Measurements from ENCODE around the gene MRPS5. TPM values are rescaled to one million over a fixed set of nuclear protein-coding genes. Genes with fewer than 3 reads are reported as not detected.
A peak's percentile ranks its signal among the peaks of the same experiment; 100 is the strongest.
"Not testable (repeated sequence)": the region's sequence is repeated elsewhere in the genome, so short reads cannot be mapped to it uniquely, and the experiment has no call there.

MRPS5 gene
- total RNA-seq, 2 donors from 2014 or later = 32.2 to 33.7 TPM

DNA sequence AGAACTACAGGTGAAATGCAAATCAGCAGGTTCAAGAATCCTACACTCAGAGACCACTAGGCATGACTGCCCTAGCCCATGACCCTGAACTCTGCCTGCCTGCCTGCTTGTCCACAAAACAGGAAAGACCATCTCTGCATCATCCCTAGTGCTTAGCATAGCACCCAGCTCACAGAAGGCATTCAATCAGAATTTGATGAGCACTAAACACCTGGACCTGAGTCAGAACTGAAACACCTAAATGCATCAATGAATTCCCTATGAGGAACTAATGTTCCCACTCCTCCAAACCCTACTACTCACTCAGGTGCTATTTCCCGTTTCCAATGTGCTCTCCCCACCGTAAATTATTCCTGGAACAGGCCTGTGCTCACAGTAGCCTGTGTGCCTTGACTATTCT, 21.7 kb downstream of the MRPS5 start:
- intact Hi-C loops (cut with DNase I) = no loop called here
- no peak for DNase-seq (ENCODE audit: low spot score)

- intact Hi-C loops (cut with DNase I); DNase-seq (ENCODE audit: low spot score): not testable (repeated sequence)
These were observed 23.3 kb downstream of the MRPS5 start for GRCh38 chr2:95098273-95098672.

DNA sequence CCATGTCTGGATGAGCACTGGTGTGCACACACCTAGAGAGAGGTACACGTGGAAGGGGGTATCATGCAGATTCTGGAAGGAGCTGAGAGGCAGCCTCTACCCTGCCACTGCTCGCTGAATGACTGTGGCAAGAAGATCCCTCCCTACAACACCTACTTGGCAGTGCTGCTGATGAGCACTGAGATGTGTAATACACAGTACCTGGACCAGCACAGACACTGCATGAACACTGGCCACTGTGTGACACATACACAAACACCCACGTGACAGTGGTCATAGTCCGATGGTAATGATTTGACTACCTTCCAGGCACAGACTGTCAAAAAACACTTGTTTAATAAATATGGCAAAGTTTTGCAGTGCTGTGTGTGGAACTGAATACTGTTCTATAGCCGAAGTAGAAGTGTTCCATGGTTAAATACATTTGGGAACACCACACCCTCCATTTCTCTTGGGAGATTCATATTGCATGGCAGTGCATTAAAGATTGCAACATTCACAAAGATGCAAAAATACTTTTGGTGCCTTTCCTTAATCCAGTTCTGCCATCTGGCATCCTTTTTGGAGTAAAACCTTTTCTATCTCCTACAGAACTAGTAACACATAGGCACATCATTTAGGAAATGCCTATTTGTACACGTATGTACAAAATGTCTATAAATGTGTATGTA, 29.6 kb downstream of the MRPS5 start:
- DNase-seq (ENCODE audit: low spot score) = no peak
- intact Hi-C loops (cut with DNase I) = no loop called here

GRCh38 chr2:95087379-95087778, 34.2 kb downstream of the MRPS5 start:
- intact Hi-C loops (cut with DNase I) = no loop called here
- no peak for DNase-seq (ENCODE audit: low spot score)

DNA sequence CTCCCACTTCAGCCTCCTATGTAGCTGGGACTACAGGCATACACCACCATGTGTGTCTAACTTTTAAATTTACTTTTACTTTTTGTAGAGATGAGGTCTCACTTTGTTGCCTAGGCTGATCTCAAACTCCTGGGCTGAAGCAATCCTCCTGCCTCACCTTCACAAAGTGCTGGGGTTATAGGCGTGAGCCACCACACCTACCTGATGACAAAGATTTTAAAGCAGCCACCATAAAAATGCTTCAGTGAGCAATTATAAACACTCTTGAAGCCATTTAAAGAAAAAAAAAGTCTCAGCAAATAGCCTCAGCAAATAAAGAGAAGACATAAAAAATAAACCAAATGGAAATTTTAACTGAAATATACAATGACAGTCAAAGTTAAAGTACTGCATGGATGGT, 35.6 kb downstream of the MRPS5 start:
- intact Hi-C loops (cut with DNase I) = no loop called here

GRCh38 chr2:95082477-95082876, 39.1 kb downstream of the MRPS5 start:
- intact Hi-C loops (cut with DNase I) = no loop called here
- no peak for DNase-seq (ENCODE audit: low spot score)

More for the DNA sequence above, 35.6 kb downstream of the MRPS5 start:
- DNase-seq (ENCODE audit: low spot score) = no peak

GRCh38 chr2:95079199-95079683, 42.4 kb downstream of the MRPS5 start:
- intact Hi-C loops (cut with DNase I) = no loop called here
- DNase-seq (ENCODE audit: low spot score) = no peak

- intact Hi-C loops (cut with DNase I) = no loop called here
- DNase-seq (ENCODE audit: low spot score) = no peak
These were observed 43.6 kb downstream of the MRPS5 start for GRCh38 chr2:95077861-95078603.

GRCh38 chr2:95077530-95077825, 44.1 kb downstream of the MRPS5 start:
- DNase-seq (ENCODE audit: low spot score) = no peak
- intact Hi-C loops (cut with DNase I) = no loop called here

DNA sequence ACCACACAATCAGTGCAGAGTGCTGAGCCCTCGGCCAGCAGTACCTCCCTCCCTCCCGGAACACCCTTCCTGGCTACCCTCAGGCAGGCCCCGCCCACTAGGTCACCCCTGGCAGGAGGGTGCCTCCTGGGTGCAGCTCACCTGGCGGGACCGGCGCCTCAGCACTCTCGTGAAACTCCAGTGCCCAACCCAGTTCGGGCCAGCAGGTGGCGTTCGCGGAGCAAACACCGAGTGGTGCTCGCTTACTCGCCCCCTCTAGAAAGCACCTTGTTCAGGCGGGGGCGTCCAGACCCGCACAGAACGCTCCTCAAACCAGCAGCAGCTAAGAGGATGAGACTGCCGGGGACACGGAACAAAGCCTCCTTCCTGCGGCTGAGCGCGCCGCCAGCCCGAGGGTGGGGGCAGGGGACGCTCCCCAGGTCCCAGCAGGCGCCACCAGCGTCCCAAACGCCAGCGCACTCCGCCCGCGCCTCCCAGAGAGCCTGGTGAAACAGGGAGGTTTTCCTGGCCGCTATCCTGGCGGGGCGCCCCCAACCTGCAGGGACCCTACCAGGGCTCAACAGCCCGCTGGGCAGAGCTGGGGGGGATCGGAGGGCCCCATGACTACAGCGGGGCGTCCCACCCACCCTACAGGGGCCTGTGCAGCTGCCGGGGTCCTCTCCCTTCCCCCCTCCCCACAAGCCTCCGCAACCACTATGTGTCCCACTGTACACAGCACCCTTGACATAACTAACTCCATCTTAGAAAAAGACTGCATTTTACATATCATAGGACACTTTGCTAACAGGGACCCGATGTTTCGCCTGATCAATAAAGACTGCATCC, 44.7 kb downstream of the MRPS5 start:
- DNase-seq (ENCODE audit: low spot score) = peak; percentile 89
- intact Hi-C loops (cut with DNase I) = no loop called here

DNA sequence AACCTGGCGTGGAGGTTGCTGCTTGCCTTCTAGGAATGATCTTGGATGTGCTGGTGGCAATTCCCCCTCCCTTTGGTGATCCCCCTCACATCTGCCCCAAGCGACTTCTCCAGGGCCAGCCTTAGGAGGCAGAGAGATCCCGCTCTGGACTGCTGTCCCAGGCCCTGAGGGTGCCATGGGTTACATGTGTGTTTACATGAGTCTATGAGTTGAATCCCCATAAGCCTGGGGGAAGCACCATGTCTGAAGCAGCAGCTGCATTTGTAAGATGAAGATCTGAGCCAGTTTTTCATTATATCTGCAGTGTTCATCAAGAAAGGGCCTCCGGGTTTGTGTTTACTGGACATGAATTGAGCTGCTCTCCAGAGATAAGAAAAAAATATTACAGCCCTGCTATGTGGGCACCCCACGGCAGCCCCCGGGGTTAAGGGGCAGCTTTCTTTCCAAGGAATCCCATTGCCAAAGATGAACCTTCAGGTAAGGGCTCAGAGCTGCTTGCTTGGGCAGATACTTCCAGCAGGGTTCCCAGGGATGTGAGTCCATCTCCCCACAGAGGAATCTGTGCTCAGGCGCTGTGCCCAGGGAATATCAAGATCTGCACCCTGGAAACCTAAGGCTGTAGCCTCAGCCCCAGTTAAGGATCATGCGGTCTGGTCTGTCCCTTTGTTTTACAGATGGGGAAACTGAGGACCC, 46.0 kb downstream of the MRPS5 start:
- no peak for DNase-seq (ENCODE audit: low spot score)
- intact Hi-C loops (cut with DNase I) = no loop called here

GRCh38 chr2:95074663-95075439, 46.8 kb downstream of the MRPS5 start:
- DNase-seq (ENCODE audit: low spot score) = no peak
- intact Hi-C loops (cut with DNase I) = no loop called here

DNA sequence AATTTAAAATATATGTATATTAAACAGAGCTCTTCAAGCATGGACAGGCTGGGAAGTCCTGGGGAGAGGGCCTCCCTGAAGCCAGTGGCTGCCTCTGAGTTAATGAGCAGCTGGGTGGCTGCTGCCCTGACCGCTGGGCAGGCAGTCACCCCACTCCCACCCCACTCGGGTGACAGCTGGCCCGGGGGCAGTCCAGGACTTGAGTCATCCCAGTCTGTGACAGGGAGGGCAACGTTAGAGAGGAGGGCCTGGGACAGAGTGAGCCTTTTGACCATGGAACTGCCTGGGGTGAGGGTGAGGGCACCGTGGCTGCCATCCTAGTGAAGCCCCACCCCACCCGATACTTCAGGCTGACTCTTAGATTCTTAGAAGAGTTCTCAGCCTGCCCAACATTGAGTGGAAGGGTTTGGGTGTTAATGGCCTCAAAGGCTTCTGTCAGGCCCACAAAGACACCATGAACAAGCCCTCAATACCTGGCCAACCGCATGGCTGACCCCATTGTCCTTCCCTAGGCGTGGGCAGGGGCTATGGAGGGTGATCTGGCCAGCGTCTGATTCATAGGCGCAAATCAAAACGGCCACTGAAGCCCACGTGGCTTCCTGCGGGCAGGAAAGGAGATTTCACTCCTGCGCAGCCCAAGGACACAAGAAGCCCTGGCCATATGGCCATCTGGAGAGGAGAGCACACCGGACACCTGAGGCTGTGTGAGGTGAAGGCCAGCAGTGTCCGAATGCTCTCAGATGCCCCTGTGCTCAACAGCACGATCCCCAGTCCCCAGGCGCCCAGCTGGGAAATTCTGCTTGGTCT, 47.5 kb downstream of the MRPS5 start:
- intact Hi-C loops (cut with DNase I) = no loop called here
- DNase-seq (ENCODE audit: low spot score) = peak; percentile 50

DNA sequence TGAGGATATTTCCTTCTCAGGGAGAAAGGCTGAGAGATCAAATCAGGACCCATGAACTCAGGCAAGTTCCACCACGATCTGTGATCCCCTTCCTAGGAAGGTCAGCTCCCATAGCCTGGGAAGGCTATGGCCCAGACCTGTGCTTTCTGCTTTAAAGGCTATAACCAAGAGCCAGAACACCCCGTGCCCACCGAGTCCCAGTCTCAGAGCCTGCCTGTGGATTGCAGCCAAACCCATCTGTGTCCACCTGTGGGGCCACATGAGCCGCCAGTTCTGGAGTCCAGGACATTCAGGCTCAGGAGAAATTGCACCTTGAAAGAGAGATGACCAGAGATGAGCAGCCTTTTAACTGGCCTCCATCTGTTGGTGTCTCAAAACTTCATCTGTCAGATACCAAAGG, 49.2 kb downstream of the MRPS5 start:
- intact Hi-C loops (cut with DNase I) = no loop called here
- DNase-seq (ENCODE audit: low spot score) = peak; percentile 40

GRCh38 chr2:95071856-95072255, 49.8 kb downstream of the MRPS5 start:
- no peak for DNase-seq (ENCODE audit: low spot score)
- intact Hi-C loops (cut with DNase I) = no loop called here

DNA sequence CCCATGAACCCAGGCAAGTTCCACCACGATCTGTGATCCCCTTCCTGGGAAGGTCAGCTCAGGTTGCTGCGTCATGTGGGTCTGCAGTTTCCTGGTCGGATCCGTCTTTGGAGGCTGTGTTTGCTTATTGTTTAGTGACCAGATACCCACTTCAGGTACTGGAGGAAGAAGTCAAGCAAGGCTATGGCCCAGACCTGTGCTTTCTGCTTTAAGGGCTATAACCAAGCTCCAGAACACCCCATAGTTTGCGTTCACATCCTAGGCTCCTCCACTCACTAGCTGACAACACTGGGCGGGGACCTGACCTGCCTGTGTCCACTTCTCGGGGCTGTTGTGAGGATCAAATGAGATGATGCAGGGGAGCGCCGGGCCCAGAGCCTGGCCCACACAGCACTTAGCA, 52.1 kb downstream of the MRPS5 start:
- intact Hi-C loops (cut with DNase I) = no loop called here
- no peak for DNase-seq (ENCODE audit: low spot score)

DNA sequence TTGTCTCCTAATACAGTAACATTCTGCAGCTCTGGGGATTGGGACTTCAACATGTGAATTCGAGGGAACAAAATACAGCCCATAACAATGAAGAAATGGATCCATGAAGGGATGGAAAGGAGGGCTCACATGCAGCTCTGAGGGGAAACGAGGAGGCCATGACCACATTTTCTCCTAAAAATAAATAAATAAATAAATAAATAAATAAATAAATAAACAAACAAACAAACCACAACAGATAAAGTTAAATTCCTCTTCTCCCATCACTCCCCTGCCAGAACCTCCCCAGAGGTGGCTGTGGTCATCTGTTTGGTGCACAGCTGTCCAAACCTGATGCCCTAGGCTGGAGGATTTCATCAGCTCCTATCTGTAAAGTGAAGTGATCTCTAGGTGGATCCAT, 53.4 kb downstream of the MRPS5 start:
- intact Hi-C loops (cut with DNase I) = no loop called here

More for the DNA sequence above, 53.4 kb downstream of the MRPS5 start:
- no peak for DNase-seq (ENCODE audit: low spot score)

Measured in posterior vena cava (tissue), 2 donors.